ENCODE measurements around the gene SOWAHA. TPM values are rescaled to one million over a fixed set of nuclear protein-coding genes. Genes with fewer than 3 reads are reported as not detected.

Gene SOWAHA
- total and polyA plus RNA-seq, 2 of the 8 experiments (the other 6 are each of a cell fraction or from before 2014, with no cell fraction given): 0.09 to 0.11 TPM

DNA sequence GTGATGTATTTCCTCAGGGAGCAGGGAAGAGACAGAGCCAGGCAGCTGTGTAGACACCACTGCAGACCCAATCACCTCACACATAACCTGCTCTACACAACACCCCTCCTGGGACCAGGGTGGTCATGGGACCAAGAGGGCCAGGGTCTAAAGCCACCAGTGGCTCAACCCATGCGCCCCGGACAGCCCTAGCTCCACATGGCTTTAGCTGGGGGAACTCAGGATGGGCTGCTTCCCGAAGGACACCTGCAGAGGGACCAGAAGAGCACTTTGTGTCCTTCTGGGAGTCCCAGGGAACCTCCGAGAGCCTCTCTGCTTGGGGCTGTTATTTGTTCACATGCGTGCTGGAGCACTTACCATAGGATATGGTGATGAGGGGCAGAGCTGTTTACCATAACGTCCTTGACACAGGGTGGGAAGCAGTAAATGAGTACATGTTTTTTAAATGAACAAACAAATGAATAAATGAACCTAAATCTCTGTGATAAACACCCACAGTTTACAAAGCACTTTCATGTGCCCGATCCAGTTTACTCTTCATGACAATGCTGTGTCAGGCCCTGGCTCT, 48.3 kb upstream of the SOWAHA start (continued):
- TF ChIP-seq, protein P1, sequence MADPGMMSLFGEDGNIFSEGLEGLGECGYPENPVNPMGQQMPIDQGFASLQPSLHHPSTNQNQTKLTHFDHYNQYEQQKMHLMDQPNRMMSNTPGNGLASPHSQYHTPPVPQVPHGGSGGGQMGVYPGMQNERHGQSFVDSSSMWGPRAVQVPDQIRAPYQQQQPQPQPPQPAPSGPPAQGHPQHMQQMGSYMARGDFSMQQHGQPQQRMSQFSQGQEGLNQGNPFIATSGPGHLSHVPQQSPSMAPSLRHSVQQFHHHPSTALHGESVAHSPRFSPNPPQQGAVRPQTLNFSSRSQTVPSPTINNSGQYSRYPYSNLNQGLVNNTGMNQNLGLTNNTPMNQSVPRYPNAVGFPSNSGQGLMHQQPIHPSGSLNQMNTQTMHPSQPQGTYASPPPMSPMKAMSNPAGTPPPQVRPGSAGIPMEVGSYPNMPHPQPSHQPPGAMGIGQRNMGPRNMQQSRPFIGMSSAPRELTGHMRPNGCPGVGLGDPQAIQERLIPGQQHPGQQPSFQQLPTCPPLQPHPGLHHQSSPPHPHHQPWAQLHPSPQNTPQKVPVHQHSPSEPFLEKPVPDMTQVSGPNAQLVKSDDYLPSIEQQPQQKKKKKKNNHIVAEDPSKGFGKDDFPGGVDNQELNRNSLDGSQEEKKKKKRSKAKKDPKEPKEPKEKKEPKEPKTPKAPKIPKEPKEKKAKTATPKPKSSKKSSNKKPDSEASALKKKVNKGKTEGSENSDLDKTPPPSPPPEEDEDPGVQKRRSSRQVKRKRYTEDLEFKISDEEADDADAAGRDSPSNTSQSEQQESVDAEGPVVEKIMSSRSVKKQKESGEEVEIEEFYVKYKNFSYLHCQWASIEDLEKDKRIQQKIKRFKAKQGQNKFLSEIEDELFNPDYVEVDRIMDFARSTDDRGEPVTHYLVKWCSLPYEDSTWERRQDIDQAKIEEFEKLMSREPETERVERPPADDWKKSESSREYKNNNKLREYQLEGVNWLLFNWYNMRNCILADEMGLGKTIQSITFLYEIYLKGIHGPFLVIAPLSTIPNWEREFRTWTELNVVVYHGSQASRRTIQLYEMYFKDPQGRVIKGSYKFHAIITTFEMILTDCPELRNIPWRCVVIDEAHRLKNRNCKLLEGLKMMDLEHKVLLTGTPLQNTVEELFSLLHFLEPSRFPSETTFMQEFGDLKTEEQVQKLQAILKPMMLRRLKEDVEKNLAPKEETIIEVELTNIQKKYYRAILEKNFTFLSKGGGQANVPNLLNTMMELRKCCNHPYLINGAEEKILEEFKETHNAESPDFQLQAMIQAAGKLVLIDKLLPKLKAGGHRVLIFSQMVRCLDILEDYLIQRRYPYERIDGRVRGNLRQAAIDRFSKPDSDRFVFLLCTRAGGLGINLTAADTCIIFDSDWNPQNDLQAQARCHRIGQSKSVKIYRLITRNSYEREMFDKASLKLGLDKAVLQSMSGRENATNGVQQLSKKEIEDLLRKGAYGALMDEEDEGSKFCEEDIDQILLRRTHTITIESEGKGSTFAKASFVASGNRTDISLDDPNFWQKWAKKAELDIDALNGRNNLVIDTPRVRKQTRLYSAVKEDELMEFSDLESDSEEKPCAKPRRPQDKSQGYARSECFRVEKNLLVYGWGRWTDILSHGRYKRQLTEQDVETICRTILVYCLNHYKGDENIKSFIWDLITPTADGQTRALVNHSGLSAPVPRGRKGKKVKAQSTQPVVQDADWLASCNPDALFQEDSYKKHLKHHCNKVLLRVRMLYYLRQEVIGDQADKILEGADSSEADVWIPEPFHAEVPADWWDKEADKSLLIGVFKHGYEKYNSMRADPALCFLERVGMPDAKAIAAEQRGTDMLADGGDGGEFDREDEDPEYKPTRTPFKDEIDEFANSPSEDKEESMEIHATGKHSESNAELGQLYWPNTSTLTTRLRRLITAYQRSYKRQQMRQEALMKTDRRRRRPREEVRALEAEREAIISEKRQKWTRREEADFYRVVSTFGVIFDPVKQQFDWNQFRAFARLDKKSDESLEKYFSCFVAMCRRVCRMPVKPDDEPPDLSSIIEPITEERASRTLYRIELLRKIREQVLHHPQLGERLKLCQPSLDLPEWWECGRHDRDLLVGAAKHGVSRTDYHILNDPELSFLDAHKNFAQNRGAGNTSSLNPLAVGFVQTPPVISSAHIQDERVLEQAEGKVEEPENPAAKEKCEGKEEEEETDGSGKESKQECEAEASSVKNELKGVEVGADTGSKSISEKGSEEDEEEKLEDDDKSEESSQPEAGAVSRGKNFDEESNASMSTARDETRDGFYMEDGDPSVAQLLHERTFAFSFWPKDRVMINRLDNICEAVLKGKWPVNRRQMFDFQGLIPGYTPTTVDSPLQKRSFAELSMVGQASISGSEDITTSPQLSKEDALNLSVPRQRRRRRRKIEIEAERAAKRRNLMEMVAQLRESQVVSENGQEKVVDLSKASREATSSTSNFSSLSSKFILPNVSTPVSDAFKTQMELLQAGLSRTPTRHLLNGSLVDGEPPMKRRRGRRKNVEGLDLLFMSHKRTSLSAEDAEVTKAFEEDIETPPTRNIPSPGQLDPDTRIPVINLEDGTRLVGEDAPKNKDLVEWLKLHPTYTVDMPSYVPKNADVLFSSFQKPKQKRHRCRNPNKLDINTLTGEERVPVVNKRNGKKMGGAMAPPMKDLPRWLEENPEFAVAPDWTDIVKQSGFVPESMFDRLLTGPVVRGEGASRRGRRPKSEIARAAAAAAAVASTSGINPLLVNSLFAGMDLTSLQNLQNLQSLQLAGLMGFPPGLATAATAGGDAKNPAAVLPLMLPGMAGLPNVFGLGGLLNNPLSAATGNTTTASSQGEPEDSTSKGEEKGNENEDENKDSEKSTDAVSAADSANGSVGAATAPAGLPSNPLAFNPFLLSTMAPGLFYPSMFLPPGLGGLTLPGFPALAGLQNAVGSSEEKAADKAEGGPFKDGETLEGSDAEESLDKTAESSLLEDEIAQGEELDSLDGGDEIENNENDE (IDR thresholded peaks at IDR 0.05; ENCODE audit: insufficient replicate concordance, low read length): no peak
